NCI-H2171 (cell line): ENCODE results near the gene EHBP1L1.

Experiments
- DNase-seq: peaks from one replicate; lab custom pipeline; 2025; lab: John Stamatoyannopoulos, UW

The EHBP1L1 gene

DNA sequence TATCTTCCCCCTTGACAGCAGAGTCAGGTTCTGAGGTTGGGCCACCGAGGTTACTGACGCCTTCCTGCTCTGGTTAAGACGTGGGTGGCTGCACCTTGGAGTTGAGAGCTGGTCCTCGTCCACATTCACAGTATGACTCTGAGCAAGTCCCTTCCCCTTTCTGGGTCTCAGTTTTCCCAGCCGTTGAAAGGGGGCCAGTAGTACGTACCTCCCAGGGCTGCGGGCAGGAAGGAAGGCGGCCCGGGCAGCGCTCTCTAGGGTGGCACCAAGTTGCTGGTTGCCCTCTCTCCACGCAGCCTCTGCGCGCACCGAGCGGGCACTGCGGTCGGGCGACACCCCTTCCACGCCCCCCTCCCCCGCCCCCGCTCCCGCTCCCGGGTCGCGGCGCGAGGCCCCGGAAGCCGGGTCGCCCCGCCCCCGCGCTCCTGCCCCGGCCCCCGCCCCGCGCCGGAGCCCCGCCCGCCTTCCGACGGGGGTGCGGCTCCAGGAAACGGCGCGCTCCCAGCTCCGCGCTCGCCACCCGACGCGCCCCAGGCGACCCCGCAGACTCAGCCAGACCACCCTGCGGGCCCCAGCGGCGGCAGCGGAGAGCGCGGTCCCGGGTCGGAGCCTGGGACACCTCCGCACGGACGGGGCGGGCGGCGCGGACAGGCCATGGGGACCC, at the start of gene EHBP1L1:
Gene EHBP1L1 (plus strand): TSS at position 486 of the 664 bp plus-strand sequence. CDS start 250 bp downstream, outside the sequence.
- DNase-seq, result no peak

DNA sequence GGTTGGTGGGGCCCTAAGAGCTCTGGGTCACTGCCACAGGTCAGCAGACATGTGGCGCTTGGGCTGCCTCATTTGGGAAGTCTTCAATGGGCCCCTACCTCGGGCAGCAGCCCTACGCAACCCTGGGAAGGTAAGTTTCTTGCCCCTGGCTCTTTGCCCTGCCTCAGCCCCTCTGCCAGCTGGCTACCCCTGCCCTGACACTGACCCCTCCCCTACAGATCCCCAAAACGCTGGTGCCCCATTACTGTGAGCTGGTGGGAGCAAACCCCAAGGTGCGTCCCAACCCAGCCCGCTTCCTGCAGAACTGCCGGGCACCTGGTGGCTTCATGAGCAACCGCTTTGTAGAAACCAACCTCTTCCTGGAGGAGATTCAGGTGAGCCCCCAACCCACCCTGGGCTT, 49.1 kb upstream of the EHBP1L1 start:
- DNase-seq, result no peak

DNA sequence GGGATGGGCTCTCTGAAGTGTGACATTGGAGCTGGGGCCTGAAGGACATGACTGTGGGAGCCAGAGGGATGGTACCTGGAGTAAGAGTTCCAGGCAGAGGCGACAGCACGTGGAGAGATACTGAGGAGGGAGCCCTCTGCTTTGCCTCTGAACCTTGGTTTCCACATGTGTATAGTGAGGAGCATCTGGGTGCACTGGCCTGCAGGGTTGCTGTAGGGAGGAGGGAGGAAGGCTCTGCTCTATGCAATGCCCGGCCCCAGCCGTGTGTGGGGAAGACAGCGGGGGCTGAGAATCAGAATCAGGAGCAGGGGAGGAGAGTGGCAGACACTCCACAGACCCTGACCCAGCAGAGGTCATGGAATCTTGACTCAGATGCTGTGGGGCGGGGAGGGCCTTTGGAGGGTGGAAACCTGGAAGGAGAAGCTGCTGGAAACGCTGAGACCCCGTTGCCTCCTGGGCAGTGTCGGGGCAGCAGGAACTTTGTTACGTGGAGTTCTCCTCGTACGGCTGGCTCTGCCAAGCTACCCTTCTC, 47.0 kb upstream of the EHBP1L1 start:
- DNase-seq, result no peak

DNA sequence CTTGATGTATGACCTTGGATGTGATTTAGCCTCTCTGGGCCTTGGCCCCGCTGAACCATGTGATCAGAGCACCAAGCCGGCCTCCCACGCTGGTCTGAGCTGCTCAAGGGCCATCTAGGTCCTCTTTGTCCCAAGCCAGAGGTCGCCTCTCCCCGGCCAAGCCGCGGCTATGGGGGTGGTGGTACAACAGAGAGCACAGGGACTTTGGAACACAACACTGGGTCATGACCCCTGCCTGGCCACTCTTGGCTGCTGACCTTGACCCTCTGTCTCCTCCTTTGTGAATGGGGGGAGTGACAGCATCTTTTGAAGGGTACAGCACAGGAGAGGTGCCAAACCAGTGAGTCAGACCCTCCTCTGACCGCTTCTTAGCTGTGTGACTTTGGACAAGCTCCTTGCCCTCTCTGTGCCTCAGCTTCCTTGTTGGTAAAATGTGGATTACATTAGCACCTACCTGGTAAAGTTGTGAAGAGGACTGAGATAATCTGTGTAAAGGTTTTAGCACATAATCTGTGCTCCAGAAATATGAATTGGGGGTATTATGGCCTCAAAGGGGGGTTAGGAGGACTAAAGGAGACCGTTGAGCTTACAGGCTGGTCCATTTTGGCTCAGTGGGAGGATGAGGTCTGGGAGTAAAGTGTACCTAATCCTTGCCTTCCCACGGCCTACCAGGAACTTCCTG, 46.2 kb upstream of the EHBP1L1 start:
- no peak for DNase-seq

DNA sequence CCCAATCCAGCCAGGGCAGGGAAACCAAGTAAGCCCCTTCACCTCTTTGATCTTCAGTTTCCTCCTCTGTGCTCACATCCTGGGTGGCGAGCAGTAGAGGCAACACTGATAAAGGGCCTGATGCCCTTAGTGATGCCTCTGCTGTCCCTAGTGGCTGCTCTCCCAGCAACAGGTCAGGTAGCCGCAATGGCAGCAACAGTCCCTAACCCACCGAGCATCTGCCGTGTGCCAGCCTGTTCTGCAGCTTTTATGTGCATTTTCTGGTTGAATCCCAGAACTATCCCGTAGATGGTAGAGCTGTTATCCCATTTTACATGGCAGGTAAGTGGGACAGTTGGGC, 45.7 kb upstream of the EHBP1L1 start:
- DNase-seq, result no peak

DNA sequence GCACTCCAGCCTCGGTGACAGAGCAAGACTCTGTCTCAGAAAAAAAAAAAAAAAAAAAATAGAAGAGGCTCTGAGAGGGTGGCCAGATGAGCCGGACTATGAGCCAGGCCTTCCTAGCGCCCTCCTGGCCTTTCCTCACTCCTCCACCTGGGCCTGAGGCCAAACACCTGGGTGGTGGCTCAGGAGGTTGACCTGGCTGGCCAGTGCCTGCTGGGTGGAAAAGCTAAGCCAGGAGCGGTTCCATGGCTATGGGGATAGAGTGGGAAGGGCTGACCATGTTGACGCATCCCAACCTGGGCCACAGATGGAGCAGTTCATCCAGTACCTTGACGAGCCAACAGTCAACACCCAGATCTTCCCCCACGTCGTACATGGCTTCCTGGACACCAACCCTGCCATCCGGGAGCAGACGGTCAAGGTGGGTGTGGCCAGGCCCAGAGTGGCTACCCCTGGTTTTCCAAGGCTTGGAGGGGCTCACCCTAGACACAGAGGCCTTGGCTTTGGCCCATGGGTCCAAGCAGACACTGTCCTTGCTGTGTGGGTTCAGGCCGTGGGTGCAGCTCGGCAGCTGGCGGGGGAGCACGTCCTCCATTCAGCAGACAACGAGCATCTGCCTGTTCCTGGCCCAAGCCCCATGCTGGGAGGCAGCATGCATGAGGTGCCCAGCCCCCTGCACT, 43.3 kb upstream of the EHBP1L1 start:
- no peak for DNase-seq

DNA sequence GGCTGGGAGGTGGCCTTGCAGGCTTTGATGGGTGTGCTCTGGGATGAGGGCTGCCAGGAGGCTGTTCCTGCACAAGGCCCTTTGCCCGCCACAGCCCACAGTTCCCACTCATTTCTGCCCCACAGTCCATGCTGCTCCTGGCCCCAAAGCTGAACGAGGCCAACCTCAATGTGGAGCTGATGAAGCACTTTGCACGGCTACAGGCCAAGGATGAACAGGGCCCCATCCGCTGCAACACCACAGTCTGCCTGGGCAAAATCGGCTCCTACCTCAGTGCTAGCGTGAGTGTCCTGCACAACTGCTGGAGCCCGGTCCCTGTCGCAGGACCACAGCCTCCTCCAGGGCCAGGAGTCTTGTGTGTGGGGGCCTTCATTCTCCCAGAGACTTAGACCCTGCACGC, 40.8 kb upstream of the EHBP1L1 start:
- no peak for DNase-seq

DNA sequence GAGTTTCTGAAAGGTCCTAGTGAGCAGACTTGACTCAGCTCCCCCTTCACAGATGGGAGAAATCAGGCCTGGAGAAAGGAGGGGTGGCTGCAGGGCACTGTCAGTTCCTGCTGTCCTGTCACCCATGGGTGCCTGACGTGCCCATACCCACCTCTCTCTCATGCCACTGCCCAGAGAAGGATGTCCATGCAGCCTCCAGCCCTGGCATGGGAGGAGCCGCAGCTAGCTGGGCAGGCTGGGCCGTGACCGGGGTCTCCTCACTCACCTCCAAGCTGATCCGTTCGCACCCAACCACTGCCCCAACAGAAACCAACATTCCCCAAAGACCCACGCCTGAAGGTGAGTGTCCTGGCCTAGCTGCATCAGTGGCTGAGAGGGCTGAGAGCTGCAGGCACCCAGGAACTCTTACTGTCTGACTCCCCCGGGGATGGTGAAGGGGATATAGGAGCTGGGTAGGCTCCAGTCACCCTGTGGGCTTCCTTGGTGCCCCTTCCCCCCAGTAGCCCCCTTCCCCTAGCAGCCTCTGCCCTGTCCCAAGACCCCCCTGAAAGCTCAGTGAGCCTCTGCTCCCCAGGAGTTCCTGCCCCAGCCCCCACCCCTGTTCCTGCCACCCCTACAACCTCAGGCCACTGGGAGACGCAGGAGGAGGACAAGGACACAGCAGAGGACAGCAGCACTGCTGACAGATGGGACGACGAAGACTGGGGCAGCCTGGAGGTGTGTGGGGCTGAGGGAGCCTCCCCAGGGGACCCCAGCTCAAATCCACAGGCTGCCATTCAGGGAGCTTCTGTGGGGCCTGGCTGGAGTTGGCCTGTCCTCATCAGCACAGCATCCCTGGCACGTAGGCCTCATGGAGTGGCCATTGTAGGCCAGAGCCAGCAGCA, 39.2 kb upstream of the EHBP1L1 start:
- no peak for DNase-seq

DNA sequence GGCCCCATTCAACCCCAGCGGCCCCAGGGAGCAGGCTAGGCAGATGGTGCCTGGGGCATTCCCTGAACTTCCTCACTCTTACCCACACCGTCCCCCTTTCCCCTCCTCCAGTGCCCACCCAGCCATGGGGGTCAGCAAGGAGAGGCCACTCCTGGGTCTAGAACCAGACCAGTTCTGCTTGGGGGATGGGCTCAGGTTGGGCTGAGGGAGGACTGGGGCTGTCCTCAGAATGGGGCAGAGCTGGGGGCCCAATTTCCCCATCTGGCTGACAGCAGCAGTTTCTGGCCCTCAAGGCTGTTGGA, 38.6 kb upstream of the EHBP1L1 start:
- DNase-seq, result no peak

DNA sequence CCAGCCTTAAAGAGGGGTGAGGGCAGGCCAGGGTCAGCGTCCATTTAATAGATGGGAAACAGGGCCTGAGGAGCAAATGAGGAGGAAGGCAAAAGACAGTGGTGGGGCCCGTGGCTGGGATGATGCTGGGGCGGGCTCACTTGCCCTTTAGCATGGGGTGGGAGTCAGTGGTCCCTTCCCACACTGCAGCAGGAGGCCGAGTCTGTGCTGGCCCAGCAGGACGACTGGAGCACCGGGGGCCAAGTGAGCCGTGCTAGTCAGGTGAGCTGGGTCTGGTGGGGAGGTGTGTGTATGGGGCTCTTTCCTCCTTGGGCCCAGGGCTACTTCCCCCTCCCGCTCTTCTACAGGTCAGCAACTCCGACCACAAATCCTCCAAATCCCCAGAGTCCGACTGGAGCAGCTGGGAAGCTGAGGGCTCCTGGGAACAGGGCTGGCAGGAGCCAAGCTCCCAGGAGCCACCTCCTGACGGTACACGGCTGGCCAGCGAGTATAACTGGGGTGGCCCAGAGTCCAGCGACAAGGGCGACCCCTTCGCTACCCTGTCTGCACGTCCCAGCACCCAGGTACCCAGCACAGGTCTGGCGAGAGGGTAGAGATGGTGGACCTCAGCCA, 38.1 kb upstream of the EHBP1L1 start:
- no peak for DNase-seq

DNA sequence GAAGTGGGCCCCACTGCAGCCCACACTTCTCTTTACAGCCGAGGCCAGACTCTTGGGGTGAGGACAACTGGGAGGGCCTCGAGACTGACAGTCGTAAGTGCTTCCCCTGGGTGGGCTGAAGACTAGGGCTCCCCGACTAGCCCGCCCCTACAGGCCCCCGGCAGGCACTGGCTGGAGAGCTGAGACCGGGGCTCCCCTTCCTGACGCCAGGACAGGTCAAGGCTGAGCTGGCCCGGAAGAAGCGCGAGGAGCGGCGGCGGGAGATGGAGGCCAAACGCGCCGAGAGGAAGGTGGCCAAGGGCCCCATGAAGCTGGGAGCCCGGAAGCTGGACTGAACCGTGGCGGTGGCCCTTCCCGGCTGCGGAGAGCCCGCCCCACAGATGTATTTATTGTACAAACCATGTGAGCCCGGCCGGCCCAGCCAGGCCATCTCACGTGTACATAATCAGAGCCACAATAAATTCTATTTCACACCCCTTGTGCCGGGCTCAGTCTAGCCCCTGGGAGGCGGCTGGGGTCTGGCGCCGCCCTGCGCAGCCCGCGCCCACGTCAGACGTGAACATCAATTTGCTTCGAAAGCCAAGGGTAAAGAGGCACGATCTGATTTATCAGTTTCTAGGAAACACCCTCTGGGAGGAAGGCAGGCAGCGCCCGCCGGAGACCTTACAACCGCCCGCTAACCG, 37.5 kb upstream of the EHBP1L1 start:
- no peak for DNase-seq

DNA sequence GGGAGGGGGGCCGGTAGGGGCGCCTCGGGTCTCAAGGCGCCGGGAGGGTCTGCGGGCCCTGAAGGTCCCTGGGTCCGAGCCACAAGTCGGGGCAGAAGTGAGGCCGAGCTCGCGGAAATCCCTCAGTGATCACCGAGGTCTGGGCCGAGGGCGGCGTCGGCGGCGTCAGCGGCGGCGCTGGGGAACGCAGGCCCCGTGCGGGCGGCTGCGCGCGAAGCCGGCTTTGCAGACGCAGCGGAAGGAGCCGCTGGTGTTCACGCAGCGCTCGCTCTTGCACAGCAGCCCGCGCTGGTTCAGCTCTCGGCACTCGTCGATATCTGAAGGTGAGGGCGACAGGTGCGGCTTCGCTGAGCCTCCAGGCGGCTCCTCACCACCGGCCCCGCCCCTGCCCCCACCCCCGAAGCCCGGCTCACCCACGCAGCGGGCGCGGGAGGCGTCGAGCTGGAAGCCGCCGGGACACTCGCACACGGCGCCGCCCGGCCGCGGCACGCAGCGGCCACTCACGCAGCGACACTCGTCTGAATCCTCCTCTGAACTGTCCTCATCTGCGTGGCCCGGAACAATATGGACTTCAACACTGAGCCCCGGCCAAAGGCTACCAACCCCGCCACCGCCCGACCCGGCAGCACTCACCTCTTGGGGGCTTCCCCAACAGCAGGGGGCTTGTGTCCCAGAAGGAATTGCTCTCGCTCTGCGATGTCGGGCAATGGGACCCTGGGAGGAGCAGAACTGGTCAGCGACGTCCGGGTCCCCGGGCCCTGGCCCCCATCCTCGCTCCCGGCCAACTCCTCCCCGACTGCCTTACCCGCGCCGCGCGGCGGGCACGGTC, 36.7 kb upstream of the EHBP1L1 start:
- no peak for DNase-seq

DNA sequence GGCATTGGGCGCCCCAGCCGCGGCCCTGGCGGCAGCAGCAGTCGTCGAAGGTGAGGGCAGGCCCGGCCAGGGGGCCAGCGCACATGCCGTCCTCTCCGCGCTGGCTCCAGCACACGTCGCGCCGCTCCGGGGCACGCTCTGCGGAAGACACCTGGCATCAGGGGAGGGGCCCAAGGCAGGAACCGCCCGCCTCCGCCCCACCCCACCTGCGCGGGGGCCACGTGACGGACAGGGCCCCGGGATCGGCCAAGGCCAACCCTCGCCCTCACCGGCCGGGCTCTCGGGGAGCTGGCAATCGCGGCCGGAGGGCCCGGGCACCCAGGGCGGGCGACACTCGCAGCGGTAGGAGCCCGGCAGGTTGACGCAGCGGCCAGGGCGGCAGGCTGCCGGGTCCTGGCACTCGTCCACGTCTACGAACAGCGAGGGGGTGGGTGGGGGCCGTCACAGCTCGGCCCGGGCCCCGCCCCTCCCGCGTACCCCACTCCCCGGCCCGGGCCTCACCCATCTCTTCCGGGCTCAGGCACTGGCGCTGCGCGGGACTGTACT, 36.0 kb upstream of the EHBP1L1 start:
- no peak for DNase-seq

DNA sequence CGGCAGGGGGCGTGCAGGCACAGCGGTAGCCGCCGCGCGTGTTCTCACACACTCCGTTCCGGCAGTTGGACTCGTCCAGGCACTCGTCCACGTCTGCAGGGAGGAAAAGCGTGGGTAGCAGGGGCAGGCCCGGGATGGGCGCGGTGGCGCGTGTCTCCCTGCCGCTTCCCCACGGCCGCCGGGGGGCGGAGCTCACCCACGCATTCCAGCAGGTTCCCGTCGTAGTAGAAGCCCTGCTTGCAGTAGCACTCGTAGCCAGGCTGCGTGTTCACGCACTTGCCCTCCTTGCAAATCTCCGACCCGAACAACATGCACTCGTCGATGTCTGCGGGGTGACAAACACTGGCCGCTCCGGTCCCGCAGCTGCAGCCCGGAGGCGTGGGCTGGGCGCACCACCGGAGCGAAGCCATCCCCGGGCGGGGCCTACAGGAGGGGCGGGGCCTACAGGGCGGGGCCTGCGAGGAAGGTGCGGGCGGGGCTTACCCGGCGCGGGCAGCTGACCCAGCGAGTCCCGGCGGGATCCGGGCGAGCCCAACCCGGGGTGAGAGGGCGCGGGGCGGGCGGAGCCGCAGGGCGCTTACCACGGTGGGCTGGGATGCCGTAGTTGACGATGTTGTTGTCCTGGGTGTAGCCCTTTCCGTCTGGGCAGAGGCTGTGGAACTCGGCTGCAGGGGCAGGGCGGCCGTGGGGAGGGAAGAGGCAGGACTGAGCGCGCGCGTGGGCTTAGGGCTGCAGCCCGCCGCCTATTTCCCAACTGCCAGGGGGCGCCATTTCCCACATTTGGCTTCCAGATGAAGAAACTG, 35.4 kb upstream of the EHBP1L1 start:
- peak; percentile 39 for DNase-seq

DNA sequence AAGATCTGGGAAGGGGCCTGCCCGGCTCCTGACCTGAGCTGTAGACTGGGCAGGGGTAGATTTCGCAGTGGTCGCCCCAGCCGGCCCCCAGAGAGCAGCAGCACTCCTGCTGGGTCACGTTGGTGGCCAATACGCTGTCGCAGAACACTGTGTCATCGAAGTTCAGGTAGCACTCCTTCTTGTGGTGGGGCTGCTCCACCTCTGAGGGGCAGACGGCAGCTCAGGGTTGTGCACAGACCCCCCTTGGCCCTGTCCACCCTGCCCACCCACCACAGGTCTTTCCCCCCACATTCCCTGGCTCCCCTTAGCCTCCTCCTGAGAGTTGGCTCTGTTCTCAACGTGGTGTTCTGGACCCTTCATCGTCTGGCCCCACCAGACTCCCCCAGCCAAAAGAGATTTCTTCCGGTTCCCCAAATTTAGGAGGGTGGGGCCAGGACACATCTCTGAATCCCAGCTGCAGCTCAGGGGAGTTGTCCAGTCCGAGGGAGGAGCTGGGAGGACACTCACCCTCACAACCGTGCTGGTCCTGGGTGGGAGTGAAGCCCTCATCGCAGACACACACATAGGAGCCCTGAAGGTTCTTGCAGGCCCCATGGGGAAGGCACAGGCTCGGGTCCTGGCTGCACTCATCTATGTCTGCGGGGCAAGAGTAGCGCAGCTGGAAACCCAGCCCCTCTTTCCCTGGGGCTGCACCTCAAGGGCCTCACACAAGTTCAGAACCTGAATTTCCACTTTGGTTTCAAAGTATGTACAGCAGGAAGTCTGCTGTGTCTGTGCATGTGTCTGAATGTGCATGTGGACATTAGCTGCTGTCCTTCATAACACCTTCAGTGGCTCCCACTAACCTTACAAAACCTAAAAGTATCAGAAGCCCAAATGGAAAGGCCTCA, 34.5 kb upstream of the EHBP1L1 start:
- DNase-seq, result no peak

DNA sequence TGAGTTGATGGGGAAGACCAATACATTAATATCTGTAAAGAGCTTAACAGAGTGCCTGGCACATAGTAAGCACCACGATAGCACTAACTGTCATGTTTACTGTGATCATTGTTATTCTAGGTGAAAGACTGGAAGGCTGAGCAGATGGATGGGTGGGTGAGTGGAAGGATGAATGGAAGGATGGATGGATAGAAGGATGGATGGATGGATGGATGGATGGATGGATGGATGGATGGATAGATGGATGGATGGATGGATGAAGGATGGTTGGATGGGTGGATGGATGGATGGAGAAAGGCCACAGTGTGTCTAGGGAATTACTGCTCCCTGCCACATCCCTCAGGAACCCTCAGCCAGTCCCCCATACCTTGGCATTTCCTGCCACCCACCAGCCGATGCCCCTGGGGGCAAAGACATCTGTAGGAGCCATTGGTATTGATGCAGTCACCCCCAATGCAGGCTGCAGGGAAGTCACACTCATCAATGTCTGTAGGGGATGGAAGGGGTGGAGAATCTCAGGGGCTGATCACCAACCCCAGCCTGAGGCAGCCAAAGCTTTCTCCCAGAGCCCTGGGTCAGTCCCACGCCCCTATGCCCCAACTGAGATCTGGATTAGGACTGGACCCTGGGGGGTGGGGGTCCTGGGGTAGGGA, 33.0 kb upstream of the EHBP1L1 start:
- DNase-seq, result no peak

DNA sequence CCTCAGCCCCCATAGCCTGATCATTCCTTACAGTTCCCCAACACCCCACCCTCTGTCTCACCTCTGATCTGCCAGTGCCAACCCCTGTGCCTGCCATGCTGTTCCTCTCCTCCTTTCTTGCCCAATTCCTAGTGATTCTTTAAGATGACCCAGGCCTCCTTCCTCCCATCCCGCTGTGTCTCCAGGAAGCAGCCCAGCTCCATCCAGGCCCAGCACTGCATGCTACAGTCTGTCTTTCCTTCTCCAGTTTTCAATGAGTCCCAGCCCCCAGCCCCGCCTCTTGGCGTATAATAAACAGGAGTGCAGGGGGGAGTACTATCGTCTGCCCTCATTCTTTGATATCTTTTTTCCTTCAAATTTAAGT, 30.0 kb upstream of the EHBP1L1 start:
- DNase-seq, result no peak
